ENCODE results near the gene PYGM.
A peak's percentile ranks its signal among the peaks of the same experiment; 100 is the strongest.

PYGM gene

DNA sequence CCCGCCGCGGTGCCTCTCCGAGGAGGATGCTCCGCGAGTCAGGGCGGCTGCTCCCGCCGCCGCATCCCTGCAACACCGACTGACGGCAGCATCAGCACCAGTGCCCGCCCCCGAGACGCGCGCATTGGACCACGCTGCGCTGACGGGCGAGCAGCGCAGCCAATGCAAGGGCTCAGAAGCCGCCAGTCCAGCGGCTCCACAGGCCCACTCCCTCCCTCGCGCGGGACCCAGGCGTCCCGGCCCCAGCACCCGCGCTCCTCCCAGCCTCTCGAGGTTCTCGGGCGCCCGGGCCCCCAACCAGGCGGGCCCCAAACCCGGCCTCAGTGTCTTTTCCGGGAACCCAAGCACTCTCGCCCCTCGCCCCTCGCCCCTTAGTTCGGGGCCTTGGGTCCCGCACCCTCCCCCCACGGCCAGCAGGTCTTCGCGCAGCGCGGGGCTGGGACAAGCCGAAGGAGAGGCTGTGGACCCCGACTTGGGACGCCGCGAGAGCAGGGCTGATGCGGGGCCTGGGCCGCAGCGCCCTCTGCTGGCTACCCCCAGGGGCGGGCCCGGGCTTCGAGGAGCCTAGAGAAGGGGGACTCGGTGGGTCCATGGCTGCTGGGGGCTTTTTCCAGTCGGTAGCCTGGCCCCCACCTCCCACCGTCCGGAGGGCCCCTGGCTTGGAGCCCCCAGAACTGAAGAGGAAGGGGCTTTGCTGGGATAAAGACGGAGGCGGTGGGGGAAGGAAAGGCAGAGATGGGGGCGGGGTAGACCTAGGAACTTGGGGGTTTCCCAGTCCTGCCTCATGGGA lies 36.5 kb downstream of the PYGM start, which contains the start of gene NRXN2:
TSS of gene NRXN2 (minus strand) at position 81 of the 790 bp plus-strand sequence. CDS start 9,498 bp downstream, outside the sequence.
- H3K4me1 ChIP-seq, result no peaks in the 10 kb centered on the region
- TF ChIP-seq, protein P1, sequence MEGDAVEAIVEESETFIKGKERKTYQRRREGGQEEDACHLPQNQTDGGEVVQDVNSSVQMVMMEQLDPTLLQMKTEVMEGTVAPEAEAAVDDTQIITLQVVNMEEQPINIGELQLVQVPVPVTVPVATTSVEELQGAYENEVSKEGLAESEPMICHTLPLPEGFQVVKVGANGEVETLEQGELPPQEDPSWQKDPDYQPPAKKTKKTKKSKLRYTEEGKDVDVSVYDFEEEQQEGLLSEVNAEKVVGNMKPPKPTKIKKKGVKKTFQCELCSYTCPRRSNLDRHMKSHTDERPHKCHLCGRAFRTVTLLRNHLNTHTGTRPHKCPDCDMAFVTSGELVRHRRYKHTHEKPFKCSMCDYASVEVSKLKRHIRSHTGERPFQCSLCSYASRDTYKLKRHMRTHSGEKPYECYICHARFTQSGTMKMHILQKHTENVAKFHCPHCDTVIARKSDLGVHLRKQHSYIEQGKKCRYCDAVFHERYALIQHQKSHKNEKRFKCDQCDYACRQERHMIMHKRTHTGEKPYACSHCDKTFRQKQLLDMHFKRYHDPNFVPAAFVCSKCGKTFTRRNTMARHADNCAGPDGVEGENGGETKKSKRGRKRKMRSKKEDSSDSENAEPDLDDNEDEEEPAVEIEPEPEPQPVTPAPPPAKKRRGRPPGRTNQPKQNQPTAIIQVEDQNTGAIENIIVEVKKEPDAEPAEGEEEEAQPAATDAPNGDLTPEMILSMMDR (IDR thresholded peaks at IDR 0.05; ENCODE audit: low read depth, low read length), result peak; percentile 66
- no peaks in the 10 kb centered on the region for H3K36me3 ChIP-seq
- no peaks in the 10 kb centered on the region for H3K27me3 ChIP-seq
- no peaks in the 10 kb centered on the region for H3K9me3 ChIP-seq
- H3K4me3 ChIP-seq (ENCODE audit: low read depth, low read length), result peak within 1 kb of the TSS; percentile 56
- peak; percentile 84 for DNase-seq

DNA sequence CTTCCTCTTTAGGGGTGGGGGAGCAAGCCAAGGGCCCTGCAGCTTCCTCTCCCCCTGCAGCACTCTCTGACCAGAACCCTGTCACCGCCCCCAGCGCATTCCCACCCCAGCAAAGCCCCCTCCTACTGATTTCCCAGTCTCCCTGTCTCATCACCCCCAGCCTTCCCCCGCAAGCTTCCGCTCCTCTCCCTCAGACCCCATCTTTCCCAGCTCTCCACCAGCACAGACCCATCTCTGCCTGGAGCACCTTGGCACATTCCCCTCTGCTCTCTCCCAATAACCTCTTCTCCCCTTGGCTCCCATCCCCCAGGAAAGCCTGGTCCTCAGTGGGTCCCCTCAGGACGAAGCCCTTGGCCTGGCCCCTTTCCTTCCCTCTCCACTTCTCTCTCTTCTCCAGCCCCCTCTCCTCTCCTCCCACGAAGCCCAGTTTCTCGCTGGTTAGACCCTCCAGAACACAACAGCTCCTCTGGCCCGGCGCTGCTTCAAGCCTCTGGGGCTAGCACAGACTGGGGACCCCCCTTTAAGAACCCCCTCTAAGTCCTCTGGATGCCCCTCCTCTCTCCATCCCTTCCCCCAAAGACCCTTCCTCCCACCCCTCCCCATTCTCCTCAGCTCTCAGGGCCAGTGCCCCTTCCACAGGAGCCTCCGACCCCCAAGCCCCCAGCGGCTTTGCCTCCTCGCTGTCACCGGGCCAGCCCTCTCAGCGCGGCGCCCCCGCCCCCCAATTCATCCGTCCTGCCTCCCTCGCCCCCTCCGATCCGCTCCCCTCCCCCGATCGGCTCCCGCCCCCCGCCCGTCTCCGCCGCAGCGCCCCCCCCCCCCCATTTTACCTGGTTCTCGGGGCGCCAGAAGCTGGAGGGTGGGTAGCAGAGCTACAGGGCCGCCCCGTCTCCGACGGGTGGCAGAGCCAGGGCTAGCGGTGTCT lies 37.4 kb downstream of the PYGM start:
- Histone ChIP-seq H3K27me3 (no peaks in the 10 kb centered on the region), H3K4me3 (ENCODE audit: low read depth, low read length) (no peak overlapping the region)
- no peak for DNase-seq

DNA sequence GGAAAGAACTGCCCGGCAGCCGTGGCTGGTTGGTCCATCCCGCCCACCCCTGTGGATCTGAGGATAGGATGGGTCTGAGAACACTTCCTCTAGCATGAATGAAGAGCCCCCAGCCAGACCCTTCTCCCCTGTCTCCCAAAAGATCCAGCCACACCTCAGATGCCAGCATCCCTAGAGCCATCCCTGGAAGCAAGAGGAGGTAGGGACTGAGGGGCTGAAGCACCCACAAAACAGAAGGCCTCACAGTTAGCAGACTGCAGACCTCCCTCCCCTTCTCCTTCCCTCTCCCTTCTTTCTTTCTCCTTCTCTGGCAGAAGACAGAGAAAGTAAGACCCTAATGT lies 38.4 kb downstream of the PYGM start:
- TF ChIP-seq, protein P1 (IDR thresholded peaks at IDR 0.05; ENCODE audit: low read depth, low read length), result no peak
- Histone ChIP-seq H3K4me3 (ENCODE audit: low read depth, low read length) (no peak overlapping the region), H3K4me1 (no peaks in the 10 kb centered on the region), H3K9me3 (no peaks in the 10 kb centered on the region), H3K36me3 (no peaks in the 10 kb centered on the region), H3K27me3 (no peaks in the 10 kb centered on the region)
- DNase-seq, result no peak

More for the DNA sequence above, 37.4 kb downstream of the PYGM start:
- H3K4me1 ChIP-seq, result no peaks in the 10 kb centered on the region
- TF ChIP-seq, protein P1 (IDR thresholded peaks at IDR 0.05; ENCODE audit: low read depth, low read length), result no peak
- no peaks in the 10 kb centered on the region for H3K9me3 ChIP-seq
- no peaks in the 10 kb centered on the region for H3K36me3 ChIP-seq

DNA sequence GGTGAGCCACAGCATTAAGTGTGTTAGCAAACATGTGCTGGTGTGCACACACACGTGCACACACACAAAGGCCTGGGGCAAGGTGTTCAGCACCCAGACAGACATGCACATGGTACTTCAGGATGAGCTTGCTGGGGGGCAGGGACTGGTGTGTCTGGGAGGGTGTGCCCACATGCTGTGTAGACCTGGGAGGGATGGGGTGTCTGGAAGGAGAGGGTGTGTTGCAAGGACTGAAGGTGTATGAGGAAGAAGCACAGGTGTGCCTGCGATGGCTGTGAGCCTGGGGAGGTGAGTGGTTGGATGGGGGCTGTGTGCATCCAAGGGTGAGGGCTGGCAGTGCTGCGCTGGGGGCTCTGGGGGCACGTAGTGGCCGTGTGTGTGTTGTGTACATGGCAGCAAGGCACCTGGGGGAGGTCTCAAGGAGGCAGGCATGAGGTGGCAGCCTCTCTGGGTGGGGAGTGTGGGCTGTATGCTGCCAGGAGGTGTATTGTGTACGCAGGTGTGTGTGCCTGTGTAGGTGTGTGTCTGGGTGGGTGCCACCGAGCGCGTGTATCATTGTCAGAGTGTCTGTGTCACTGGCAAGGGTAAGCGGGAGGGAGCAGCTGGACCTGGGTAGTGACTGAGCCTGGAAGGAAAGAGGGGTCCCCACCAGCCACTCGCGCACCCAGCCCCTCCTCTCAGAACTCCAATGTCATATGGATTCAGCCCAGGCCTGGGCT lies 39.0 kb downstream of the PYGM start:
- H3K9me3 ChIP-seq, result no peaks in the 10 kb centered on the region
- TF ChIP-seq, protein P1 (IDR thresholded peaks at IDR 0.05; ENCODE audit: low read depth, low read length), result no peak
- no peaks in the 10 kb centered on the region for H3K4me1 ChIP-seq
- H3K4me3 ChIP-seq (ENCODE audit: low read depth, low read length), result no peak overlapping the region
- H3K36me3 ChIP-seq, result no peaks in the 10 kb centered on the region
- DNase-seq, result no peak
- H3K27me3 ChIP-seq, result no peaks in the 10 kb centered on the region

DNA sequence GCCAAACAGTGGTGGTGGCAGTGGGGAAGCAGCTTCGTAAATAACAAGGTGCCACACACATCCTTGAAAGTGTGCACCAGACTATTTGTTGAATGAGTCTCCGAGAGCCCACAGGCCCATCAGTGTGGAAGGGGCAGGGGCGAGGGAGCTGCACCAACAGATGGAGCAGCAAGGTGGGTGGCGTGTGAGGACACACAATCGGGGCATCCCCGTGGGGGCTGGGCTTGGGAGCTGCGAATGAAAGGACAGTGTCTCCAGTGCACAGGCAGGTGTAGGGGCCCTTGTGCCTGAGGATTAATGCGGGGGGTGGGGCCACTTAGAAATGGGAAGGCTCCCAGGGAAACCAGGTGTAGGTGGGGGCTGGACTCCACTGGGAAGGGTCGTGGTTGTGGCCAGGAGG lies 39.6 kb downstream of the PYGM start:
- Histone ChIP-seq H3K9me3 (no peaks in the 10 kb centered on the region), H3K4me1 (no peaks in the 10 kb centered on the region), H3K36me3 (no peaks in the 10 kb centered on the region), H3K27me3 (no peaks in the 10 kb centered on the region), H3K4me3 (ENCODE audit: low read depth, low read length) (no peak overlapping the region)
- TF ChIP-seq, protein P1 (IDR thresholded peaks at IDR 0.05; ENCODE audit: low read depth, low read length), result no peak
- DNase-seq, result no peak
